HCT116 (cell line): ENCODE results near the gene ERG. TPM values are rescaled to one million over a fixed set of nuclear protein-coding genes. Genes with fewer than 3 reads are reported as not detected.

Experiments used
- ATAC-seq: fragments of 200-7000 bp; cut with Tn5 transposase; 2 replicates; pipeline ENCODE4 v1.9.1; 2020; ENCODE audit warnings: mild to moderate bottlenecking, moderate library complexity
- BruUV-seq: library from RNA; stranded (reverse); fragments of 400-500 nt; replicated peaks from 2 replicates; lab custom pipeline; 2021; lab: Mats Ljungman, UMichigan
- CTCF ChIA-PET: fragments of 300-600 bp; sonication (Branson Sonifier 250); formaldehyde crosslinking; loops from one replicate; lab custom pipeline; 2021; ENCODE audit warnings: antibody characterized with exemption; lab: Charles Lee
- POLR2A ChIA-PET: fragments of 300-600, 350-600 bp; sonication (Branson Sonifier 250); formaldehyde crosslinking; loops from one replicate; lab custom pipeline; 2021; ENCODE audit warnings: antibody characterized with exemption; lab: Charles Lee
- RAD21 ChIA-PET, 2 experiments: fragments of 300-600 bp; sonication (Branson Sonifier 250); formaldehyde crosslinking; loops; one replicate each; lab custom pipeline; 2023; ENCODE audit warnings: low total read pairs in 2 of 2; ENCODE audit not compliant: uncharacterized antibody in 2 of 2, unreplicated experiment in 2 of 2, low non-redundant PET in 1 of 2; lab: Charles Lee
- DNase-seq: peaks from one replicate; pipeline ENCODE4 v3.0.0-alpha.2; 2010; ENCODE audit warnings: low read depth, low spot score
- H2AFZ ChIP-seq: fragments of 200-600 bp; shearing (Covaris generic), sonication (generic); 2 replicates; pipeline ENCODE4 v1.6.1; 2017; ENCODE audit warnings: low read depth, mixed run types, mixed read lengths, antibody characterized with exemption, low read length; ENCODE audit not compliant: poor library complexity, severe bottlenecking
- H3K27ac ChIP-seq: 2 replicates; pipeline ENCODE4 v1.5.1; 2012; ENCODE audit warnings: low read depth, low read length
- H3K27me3 ChIP-seq: fragments of 200-600 bp; sonication (generic); 2 replicates; pipeline ENCODE4 v1.6.1; 2016; ENCODE audit warnings: mixed run types, low read length, mixed read lengths; ENCODE audit not compliant: insufficient read depth
- H3K36me3 ChIP-seq, 2 experiments: fragments of 200-500 bp in 1 of 2; fragments of 200-600 bp in 1 of 2; sonication (Bioruptor generic) in 1 of 2; sonication (generic) in 1 of 2; 2 replicates each; pipeline versions ENCODE4 v1.5.1 to v1.6.1; 2014 to 2016; ENCODE audit warnings: low read length in 2 of 2, inconsistent platforms in 1 of 2, mixed read lengths in 1 of 2, mixed run types in 1 of 2; ENCODE audit not compliant: insufficient read depth in 2 of 2, control insufficient read depth in 1 of 2
- H3K4me1 ChIP-seq, 2 experiments: fragments of 200-600 bp in 1 of 2; sonication (generic) in 1 of 2; 2 replicates each; pipeline versions ENCODE4 v1.5.1 to v1.6.1; 2012 to 2017; ENCODE audit warnings: low read length in 2 of 2, inconsistent platforms in 1 of 2, mild to moderate bottlenecking in 1 of 2, mixed read lengths in 1 of 2, mixed run types in 1 of 2, moderate library complexity in 1 of 2; ENCODE audit not compliant: insufficient read depth in 2 of 2, control insufficient read depth in 1 of 2
- H3K4me2 ChIP-seq: fragments of 200-600 bp; sonication (generic); 2 replicates; pipeline ENCODE4 v1.6.1; 2017; ENCODE audit warnings: mixed run types, low read length, mixed read lengths
- H3K4me3 ChIP-seq, 2 experiments: fragments of 200-600 bp in 1 of 2; sonication (generic) in 1 of 2; replicated peaks in 1 of 2; 2 replicates each; pipeline ENCODE4 v1.5.1; 2011 to 2016; ENCODE audit warnings: low read length in 2 of 2, control low read depth in 1 of 2, low read depth in 1 of 2, mild to moderate bottlenecking in 1 of 2, mixed read lengths in 1 of 2, mixed run types in 1 of 2
- H3K79me2 ChIP-seq: fragments of 200-600 bp; sonication (generic); 2 replicates; pipeline ENCODE4 v1.6.1; 2017; ENCODE audit warnings: mild to moderate bottlenecking, mixed run types, low read length, moderate library complexity, mixed read lengths; ENCODE audit not compliant: insufficient read depth
- H3K9ac ChIP-seq: fragments of 200-600 bp; sonication (generic); 2 replicates; pipeline ENCODE4 v1.6.1; 2016; ENCODE audit warnings: low read length, mixed read lengths
- H3K9me2 ChIP-seq: fragments of 200-600 bp; sonication (generic), shearing (Covaris generic); 2 replicates; pipeline ENCODE4 v1.6.1; 2017; ENCODE audit warnings: mixed run types, mild to moderate bottlenecking, moderate library complexity; ENCODE audit not compliant: insufficient read depth
- H3K9me3 ChIP-seq, 2 experiments: fragments of 200-500 bp in 1 of 2; fragments of 200-600 bp in 1 of 2; sonication (Bioruptor generic) in 1 of 2; sonication (generic) in 1 of 2; 2 replicates each; pipeline ENCODE4 v1.6.1; 2014 to 2017; ENCODE audit warnings: low read length in 2 of 2, mixed read lengths in 2 of 2, inconsistent platforms in 1 of 2, low read depth in 1 of 2, mild to moderate bottlenecking in 1 of 2, mixed run types in 1 of 2, moderate library complexity in 1 of 2; ENCODE audit not compliant: control insufficient read depth in 1 of 2, insufficient read depth in 1 of 2
- H4K20me1 ChIP-seq: fragments of 200-600 bp; sonication (generic), shearing (Covaris generic); 2 replicates; pipeline ENCODE4 v1.6.1; 2017; ENCODE audit warnings: mixed run types, mild to moderate bottlenecking, moderate library complexity; ENCODE audit not compliant: insufficient read depth
- CTCF ChIP-seq, 3 experiments: fragments of 200-600 bp in 1 of 3; sonication (generic) in 1 of 3; IDR thresholded peaks in 2 of 3; conservative IDR thresholded peaks in 1 of 3; 2 replicates each; pipeline ENCODE4 v1.5.1; 2012 to 2017; ENCODE audit warnings: low read depth in 2 of 3, low read length in 2 of 3, antibody characterized with exemption in 1 of 3, borderline replicate concordance in 1 of 3, control low read depth in 1 of 3, mild to moderate bottlenecking in 1 of 3, mixed read lengths in 1 of 3, mixed run types in 1 of 3, moderate library complexity in 1 of 3; ENCODE audit not compliant: insufficient read depth in 1 of 3
- REST ChIP-seq: IDR thresholded peaks from 2 replicates; pipeline ENCODE4 v1.6.1; 2012; ENCODE audit warnings: low read depth
- ZBTB33 ChIP-seq: IDR thresholded peaks from 2 replicates; pipeline ENCODE4 v1.6.1; 2011; ENCODE audit warnings: mild to moderate bottlenecking, low read length, moderate library complexity; ENCODE audit not compliant: insufficient replicate concordance; ENCODE audit errors: extremely low read depth
- ZFX ChIP-seq: fragments of 450-650 bp; IDR thresholded peaks from 2 replicates; pipeline ENCODE4 v1.6.1; 2017
- intact Hi-C: fragments of 100-400 bp; cut with micrococcal nuclease; formaldehyde crosslinking; loops from 2 replicates; pipeline ENCODE4 v1.10.0; 2022
- total RNA-seq: library from RNA; stranded (reverse); gene quantifications from one replicate; pipeline ENCODE4 v1.2.1, GENCODE V29; 2021; ENCODE audit not compliant: unreplicated experiment

The ERG gene
- total RNA-seq, 1 experiment from 2014 or later: 0.17 TPM

GRCh38 chr21:38531039-38531541 lies 32.8 kb upstream of the ERG start (continued):
- TF ChIP-seq CTCF (IDR thresholded peaks at IDR 0.05 in 2 of 3, conservative IDR thresholded peaks at IDR 0.05 in 1 of 3; ENCODE audit: borderline replicate concordance in 1 of 3, insufficient read depth in 1 of 3, low read depth in 2 of 3, low read length in 2 of 3): no peak

- Histone ChIP-seq H3K4me2 (no peak overlapping the region), H3K4me3 (no peak overlapping the region), H2AFZ (no peak overlapping the region), H3K4me1 (no peaks in the 10 kb centered on the region), H3K9me2 (no peaks in the 10 kb centered on the region), H3K79me2 (no peaks in the 10 kb centered on the region), H3K36me3 (no peaks in the 10 kb centered on the region), H3K27ac (no peak overlapping the region), H3K9me3 (no peaks in the 10 kb centered on the region), H3K27me3 (peaks cover 30% of the 10 kb centered on the region), H4K20me1 (no peaks in the 10 kb centered on the region), H3K9ac (no peak overlapping the region)
- ChIA-PET POLR2A (no interaction called here), RAD21 (no interaction called here), CTCF (no interaction called here)
- no peak for DNase-seq
- intact Hi-C loops: no loop called here
- no peak for TF ChIP-seq ZBTB33
- no peak for TF ChIP-seq REST
- no peak for TF ChIP-seq ZFX
- ATAC-seq: no peak
- BruUV-seq: no TSS peak
These were observed 29.5 kb upstream of the ERG start for GRCh38 chr21:38527737-38528136.
